HepG2 (cell line): ENCODE data around the gene NSMCE1. TPM values are rescaled to one million over a fixed set of nuclear protein-coding genes. Genes with fewer than 3 reads are reported as not detected.

Experiments used
- FOSL1 ChIP-seq: sonication (generic); formaldehyde crosslinking; IDR thresholded peaks from 2 replicates; pipeline ENCODE4 v1.9.0; 2021; ENCODE audit warnings: missing genetic modification reagents, borderline replicate concordance
- GATAD1 ChIP-seq: IDR thresholded peaks from 2 replicates; pipeline ENCODE4 v1.6.1; 2016; ENCODE audit warnings: missing genetic modification reagents, missing compliant biosample characterization
- KDM3A ChIP-seq: IDR thresholded peaks from 2 replicates; pipeline ENCODE4 v1.6.1; 2018; ENCODE audit warnings: low read depth, missing compliant biosample characterization
- KDM4B ChIP-seq: sonication (generic); formaldehyde crosslinking; IDR thresholded peaks from 2 replicates; pipeline ENCODE4 v1.4.0; 2020; ENCODE audit warnings: missing genetic modification reagents
- NCOR1 ChIP-seq: fragments of 200-600 bp; sonication (generic); IDR thresholded peaks from 2 replicates; pipeline ENCODE4 v1.7.0; 2017; ENCODE audit warnings: antibody characterized with exemption, low read length, borderline replicate concordance
- SETDB1 ChIP-seq: sonication (generic); formaldehyde crosslinking; IDR thresholded peaks from 2 replicates; pipeline ENCODE4 v1.5.1; 2020; ENCODE audit warnings: missing genetic modification reagents, mild to moderate bottlenecking, borderline replicate concordance
- THAP9 ChIP-seq: sonication (generic); formaldehyde crosslinking; IDR thresholded peaks from 2 replicates; pipeline ENCODE4; 2020; ENCODE audit warnings: missing genetic modification reagents, mild to moderate bottlenecking, borderline replicate concordance
- TIGD3 ChIP-seq: sonication (generic); formaldehyde crosslinking; IDR thresholded peaks from 2 replicates; pipeline ENCODE4 v1.5.1; 2020; ENCODE audit warnings: mild to moderate bottlenecking, missing genetic modification reagents, borderline replicate concordance
- TSC22D2 ChIP-seq: sonication (generic); formaldehyde crosslinking; IDR thresholded peaks from 2 replicates; pipeline ENCODE4 v1.5.1; 2020; ENCODE audit warnings: missing genetic modification reagents, mild to moderate bottlenecking, borderline replicate concordance
- ZBTB7B ChIP-seq: sonication (generic); formaldehyde crosslinking; IDR thresholded peaks from 2 replicates; pipeline ENCODE4 v1.4.0; 2020; ENCODE audit warnings: missing genetic modification reagents
- ZMAT3 ChIP-seq: sonication (generic); formaldehyde crosslinking; conservative IDR thresholded peaks from 2 replicates; pipeline ENCODE4 v1.7.0; 2021; ENCODE audit warnings: missing genetic modification reagents
- ZNF275 ChIP-seq: sonication (generic); formaldehyde crosslinking; IDR thresholded peaks from 2 replicates; pipeline ENCODE4 v1.8.0; 2022; ENCODE audit warnings: missing genetic modification reagents, mild to moderate bottlenecking, inconsistent platforms, borderline replicate concordance
- ZNF30 ChIP-seq: sonication (generic); formaldehyde crosslinking; IDR thresholded peaks from 2 replicates; pipeline ENCODE4 v1.5.0; 2020; ENCODE audit warnings: mild to moderate bottlenecking, missing genetic modification reagents
- ZNF33B ChIP-seq: sonication (generic); formaldehyde crosslinking; IDR thresholded peaks from 2 replicates; pipeline ENCODE4 v1.5.1; 2020; ENCODE audit warnings: mild to moderate bottlenecking, missing genetic modification reagents
- ZNF598 ChIP-seq: sonication (generic); formaldehyde crosslinking; IDR thresholded peaks from 2 replicates; pipeline ENCODE4 v1.5.1; 2020; ENCODE audit warnings: mild to moderate bottlenecking, missing genetic modification reagents, borderline replicate concordance
- ZNF629 ChIP-seq: sonication (generic); formaldehyde crosslinking; conservative IDR thresholded peaks from 2 replicates; pipeline ENCODE4 v1.5.0; 2020; ENCODE audit warnings: missing genetic modification reagents
- ZNF687 ChIP-seq: sonication (generic); formaldehyde crosslinking; IDR thresholded peaks from 2 replicates; pipeline ENCODE4 v1.5.1; 2020; ENCODE audit warnings: mild to moderate bottlenecking, missing genetic modification reagents, moderate library complexity
- polyA plus RNA-seq, 8 experiments: library from polyadenylated mRNA; depleted of rRNA in 3 of 8; stranded (reverse) in 7 of 8; unstranded in 1 of 8; fragments of >200 nt; fragmentation: Illumina TruSeq in 4 of 8; extraction: Trizol in 4 of 8; gene quantifications; 2 replicates each; pipeline versions ENCODE4 v1.2.1 to v1.2.3, GENCODE V29; 2011 to 2016; ENCODE audit warnings: low read depth in 4 of 8, missing spikeins in 1 of 8, mixed read lengths in 1 of 8; ENCODE audit not compliant: insufficient read depth in 1 of 8
- total RNA-seq, 5 experiments: library from RNA; depleted of rRNA; stranded (reverse); fragments of >200 nt; fragmentation: Illumina TruSeq; extraction: Trizol; gene quantifications; 2 replicates each; pipeline ENCODE4 v1.2.3, GENCODE V29; 2016; ENCODE audit warnings: low read depth in 1 of 5
- TF ChIP-seq, protein P1 (sequence below): IDR thresholded peaks from 2 replicates; pipeline ENCODE4 v1.6.1; 2016; ENCODE audit warnings: mild to moderate bottlenecking, missing biosample characterization, missing genetic modification reagents

The NSMCE1 gene
- total and polyA plus RNA-seq, 2 of the 13 experiments (the other 11 are each of a cell fraction or from before 2014, with no cell fraction given), result 42.7 to 52.9 TPM

DNA sequence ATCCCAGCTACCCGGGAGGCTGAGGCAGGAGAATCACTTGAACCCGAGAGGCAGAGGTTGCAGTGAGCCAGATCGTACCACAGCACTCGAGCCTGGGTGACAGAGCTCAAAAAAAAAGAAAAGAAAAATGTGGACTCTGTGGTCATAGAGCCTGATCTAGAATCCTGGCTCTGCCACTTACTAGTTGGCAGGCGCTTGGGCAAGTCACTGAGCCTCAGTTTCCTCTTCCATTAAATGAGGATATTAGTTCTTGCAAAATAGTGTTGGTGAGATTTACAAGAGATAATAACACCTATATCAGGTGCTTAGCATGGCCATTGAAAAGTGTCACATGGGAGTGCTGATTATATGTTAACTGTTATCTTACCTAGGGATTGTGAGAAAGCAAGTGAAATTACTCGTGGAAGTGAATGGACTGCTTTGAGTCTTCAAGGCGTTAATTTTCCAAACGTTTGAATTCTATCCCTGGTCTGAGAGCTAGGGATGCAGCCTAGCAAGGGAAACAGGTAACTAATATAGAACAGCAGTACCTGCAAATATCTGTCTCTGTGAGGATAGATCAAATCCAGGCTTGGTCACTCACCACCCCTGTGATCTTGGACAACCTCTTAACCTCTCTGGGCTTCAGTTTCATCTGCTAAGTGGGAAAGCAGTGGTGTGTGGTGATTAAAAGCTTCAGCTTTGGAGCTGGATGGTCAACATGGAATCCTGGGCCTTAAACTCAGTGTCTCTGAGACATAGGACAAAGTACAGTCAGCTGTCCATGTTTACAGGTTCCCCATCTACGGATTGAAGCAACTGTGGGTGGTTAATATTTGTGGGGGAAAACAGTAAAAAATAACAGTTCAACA lies 953 bp upstream of the NSMCE1 start (continued):
- TF ChIP-seq FOSL1 (CRISPR knock-in tag), result no peak
- no peak for TF ChIP-seq SETDB1 (CRISPR knock-in tag)
- peak; percentile 51; the same call in 1 of the 2 replicates for TF ChIP-seq ZBTB7B
- TF ChIP-seq, protein P1, sequence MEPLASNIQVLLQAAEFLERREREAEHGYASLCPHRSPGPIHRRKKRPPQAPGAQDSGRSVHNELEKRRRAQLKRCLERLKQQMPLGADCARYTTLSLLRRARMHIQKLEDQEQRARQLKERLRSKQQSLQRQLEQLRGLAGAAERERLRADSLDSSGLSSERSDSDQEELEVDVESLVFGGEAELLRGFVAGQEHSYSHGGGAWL (CRISPR knock-in tag), result no peak
- peak; percentile 29; the same call in 1 of the 2 replicates for TF ChIP-seq KDM4B (CRISPR knock-in tag)
- TF ChIP-seq TIGD3 (CRISPR knock-in tag), result no peak; the same call in 1 of the 2 replicates
- TF ChIP-seq ZNF33B (CRISPR knock-in tag), result no peak
- TF ChIP-seq ZMAT3 (CRISPR knock-in tag), result no peak
- no peak for TF ChIP-seq ZNF30 (CRISPR knock-in tag)
- TF ChIP-seq ZNF687 (CRISPR knock-in tag), result no peak
- peak; percentile 36; the same call in 1 of the 2 replicates for TF ChIP-seq KDM3A
- no peak for TF ChIP-seq THAP9 (CRISPR knock-in tag)
- no peak for TF ChIP-seq TSC22D2 (CRISPR knock-in tag)
- peak; percentile 62 for TF ChIP-seq GATAD1 (CRISPR knock-in tag)
- no peak for TF ChIP-seq ZNF598 (CRISPR knock-in tag)
- peak; percentile 82 for TF ChIP-seq ZNF629 (CRISPR knock-in tag)
- peak; percentile 69 for TF ChIP-seq NCOR1
- no peak for TF ChIP-seq ZNF275
